Measurements from ENCODE around the gene PAN2. TPM values are rescaled to one million over a fixed set of nuclear protein-coding genes. Genes with fewer than 3 reads are reported as not detected.
"Not testable (repeated sequence)": the region's sequence is repeated elsewhere in the genome, so short reads cannot be mapped to it uniquely, and the experiment has no call there.

The PAN2 gene
- total RNA-seq, 1 experiment from 2014 or later: 35.4 TPM

- H3K23me2 ChIP-seq (ENCODE audit: insufficient read length, low read depth, low read length, poor library complexity, severe bottlenecking): no peaks in the 10 kb centered on the region
- no peak overlapping the region for H2BK15ac ChIP-seq (ENCODE audit: low read depth, low read length)
- no peak overlapping the region for H2BK120ac ChIP-seq (ENCODE audit: low read depth, low read length, poor library complexity, severe bottlenecking)
- H2AK5ac ChIP-seq (ENCODE audit: insufficient read length, low read length): no peak overlapping the region
- no peak overlapping the region for H3K27ac ChIP-seq (ENCODE audit: insufficient read length, low read depth, low read length)
- H3K9ac ChIP-seq (ENCODE audit: extremely low read depth, insufficient read length, low read length): no peak overlapping the region
- no peaks in the 10 kb centered on the region for H3K9me3 ChIP-seq (ENCODE audit: control insufficient read depth, low read depth, low read length)
- no peak overlapping the region for H3T11ph ChIP-seq (ENCODE audit: low read length)
- TF ChIP-seq CTCF (conservative IDR thresholded peaks at IDR 0.05): no peak
- no peak for DNase-seq
- no peak overlapping the region for H3K18ac ChIP-seq (ENCODE audit: insufficient read length, low read depth, low read length)
- no peak overlapping the region for H3K23ac ChIP-seq (ENCODE audit: insufficient read length, low read depth, low read length)
- H2BK12ac ChIP-seq (ENCODE audit: insufficient read length, low read depth, low read length): no peak overlapping the region
- H3K4me2 ChIP-seq (ENCODE audit: insufficient read depth, insufficient read length, low read length): no peak overlapping the region
- no peak overlapping the region for H2BK5ac ChIP-seq (ENCODE audit: insufficient read length, low read length)
- no peaks in the 10 kb centered on the region for H3K79me2 ChIP-seq (ENCODE audit: insufficient read depth, low read length)
- no CpG with 5 or more reads among the region's 2 CpGs for WGBS (ENCODE audit: extremely low coverage, insufficient read length, low lambda C conversion rate)
- no peaks in the 10 kb centered on the region for H3K9me3 Mint-ChIP-seq
- H3K27ac Mint-ChIP-seq: no peak overlapping the region
- no peaks in the 10 kb centered on the region for H3K79me1 ChIP-seq (ENCODE audit: insufficient read depth, low read depth, low read length, poor library complexity, severe bottlenecking)
- no peak overlapping the region for H4K5ac ChIP-seq (ENCODE audit: insufficient read length, low read depth, low read length)
- no peak overlapping the region for H3K56ac ChIP-seq (ENCODE audit: insufficient read length, low read depth, low read length)
- no peak overlapping the region for H2AFZ ChIP-seq (ENCODE audit: low read length)
- no peak overlapping the region for H2BK20ac ChIP-seq (ENCODE audit: low read depth, low read length, poor library complexity, severe bottlenecking)
- H3K27me3 ChIP-seq (ENCODE audit: insufficient read depth, low read length): no peaks in the 10 kb centered on the region
- no peaks in the 10 kb centered on the region for H3K4me1 ChIP-seq (ENCODE audit: insufficient read depth, low read length)
- no peak overlapping the region for H4K91ac ChIP-seq (ENCODE audit: insufficient read length, low read depth, low read length)
- no peak overlapping the region for H3K4ac ChIP-seq (ENCODE audit: low read depth, low read length)
- no peaks in the 10 kb centered on the region for H3K27me3 Mint-ChIP-seq (ENCODE audit: low read depth)
- no peak overlapping the region for H3K14ac ChIP-seq (ENCODE audit: insufficient read depth, low read length)
- H3K36me3 Mint-ChIP-seq (ENCODE audit: insufficient read depth in 1 of 3, low read depth in 3 of 3): peaks cover 39 to 88% (median 59%) of the 10 kb centered on the region in 3 experiments; a peak in 6 of 7 replicates
- no peaks in the 10 kb centered on the region for H4K20me1 ChIP-seq (ENCODE audit: control insufficient read depth, insufficient read depth, insufficient read length)
- H3K4me3 Mint-ChIP-seq: no peak overlapping the region
- H4K8ac ChIP-seq (replicated peaks; ENCODE audit: insufficient read length, low read depth, low read length): no peak overlapping the region
- no peaks in the 10 kb centered on the region for H3K4me1 Mint-ChIP-seq
These were observed 59.5 kb downstream of the PAN2 start for GRCh38 chr12:56274299-56274698.

GRCh38 chr12:56272468-56272867 lies 61.3 kb downstream of the PAN2 start:
- H3K56ac ChIP-seq (ENCODE audit: insufficient read length, low read depth, low read length); H3K27ac ChIP-seq (ENCODE audit: insufficient read length, low read depth, low read length); H2BK5ac ChIP-seq (ENCODE audit: insufficient read length, low read length); H3K79me2 ChIP-seq (ENCODE audit: insufficient read depth, low read length); H3K9me3 ChIP-seq (ENCODE audit: control insufficient read depth, low read depth, low read length); H3K14ac ChIP-seq (ENCODE audit: insufficient read depth, low read length); H4K20me1 ChIP-seq (ENCODE audit: control insufficient read depth, insufficient read depth, insufficient read length); H3K4me1 ChIP-seq (ENCODE audit: insufficient read depth, low read length); H3K4ac ChIP-seq (ENCODE audit: low read depth, low read length); H2AFZ ChIP-seq (ENCODE audit: low read length); H4K5ac ChIP-seq (ENCODE audit: insufficient read length, low read depth, low read length); H3K79me1 ChIP-seq (ENCODE audit: insufficient read depth, low read depth, low read length, poor library complexity, severe bottlenecking); DNase-seq; H3K4me3 Mint-ChIP-seq; H3K4me1 Mint-ChIP-seq; H3K23ac ChIP-seq (ENCODE audit: insufficient read length, low read depth, low read length); H3K27ac Mint-ChIP-seq; H2BK15ac ChIP-seq (ENCODE audit: low read depth, low read length); H3K4me2 ChIP-seq (ENCODE audit: insufficient read depth, insufficient read length, low read length); H3K23me2 ChIP-seq (ENCODE audit: insufficient read length, low read depth, low read length, poor library complexity, severe bottlenecking); H2BK20ac ChIP-seq (ENCODE audit: low read depth, low read length, poor library complexity, severe bottlenecking); H4K91ac ChIP-seq (ENCODE audit: insufficient read length, low read depth, low read length); H3K27me3 Mint-ChIP-seq (ENCODE audit: low read depth); H2BK12ac ChIP-seq (ENCODE audit: insufficient read length, low read depth, low read length); H3K18ac ChIP-seq (ENCODE audit: insufficient read length, low read depth, low read length); H4K8ac ChIP-seq (replicated peaks; ENCODE audit: insufficient read length, low read depth, low read length); H3K9me3 Mint-ChIP-seq; H3K27me3 ChIP-seq (ENCODE audit: insufficient read depth, low read length); H2AK5ac ChIP-seq (ENCODE audit: insufficient read length, low read length); H3K9ac ChIP-seq (ENCODE audit: extremely low read depth, insufficient read length, low read length); H3T11ph ChIP-seq (ENCODE audit: low read length); H2BK120ac ChIP-seq (ENCODE audit: low read depth, low read length, poor library complexity, severe bottlenecking): not testable (repeated sequence)
- no CpG with 5 or more reads among the region's 2 CpGs for WGBS (ENCODE audit: extremely low coverage, insufficient read length, low lambda C conversion rate)
- H3K36me3 Mint-ChIP-seq (ENCODE audit: insufficient read depth in 1 of 3, low read depth in 3 of 3): peaks cover 37 to 78% (median 58%) of the 10 kb centered on the region in 3 experiments; a peak in 6 of 7 replicates

Data from H9 (cell line).